OCI-LY3 (cell line): ENCODE results near the gene MED12L.

Experiments
- EZH2phosphoT487 ChIP-seq: fragments of 200-600 bp; shearing (Covaris generic); IDR thresholded peaks from 2 replicates; pipeline ENCODE4 v1.6.1; 2018; ENCODE audit warnings: antibody characterized with exemption, mixed run types, low read depth
- TF ChIP-seq, protein P1 (sequence below): fragments of 200-600, 300-600 bp; sonication (generic); IDR thresholded peaks from 2 replicates; pipeline ENCODE4 v1.5.1; 2014; ENCODE audit warnings: antibody characterized with exemption, low read length, low read depth

DNA sequence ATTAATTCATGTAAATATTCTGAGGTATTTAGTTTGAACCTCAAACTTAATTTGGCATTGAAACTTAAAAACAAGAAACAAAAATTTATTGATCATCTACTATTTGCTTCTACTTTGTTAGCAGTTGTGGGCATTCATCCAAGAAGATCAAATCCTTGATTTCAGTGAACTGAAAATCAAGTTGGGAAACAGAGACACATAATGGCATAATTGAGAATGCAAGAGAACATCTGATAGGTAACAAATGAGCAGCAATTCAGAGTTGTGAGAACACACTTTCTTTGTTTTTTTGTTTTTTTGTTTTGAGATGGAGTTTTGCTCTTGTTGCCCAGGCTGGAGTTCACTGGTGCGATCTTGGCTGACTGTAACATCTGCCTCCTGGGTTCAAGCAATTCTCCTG lies 33.9 kb upstream of the MED12L start:
- TF ChIP-seq, protein P1, sequence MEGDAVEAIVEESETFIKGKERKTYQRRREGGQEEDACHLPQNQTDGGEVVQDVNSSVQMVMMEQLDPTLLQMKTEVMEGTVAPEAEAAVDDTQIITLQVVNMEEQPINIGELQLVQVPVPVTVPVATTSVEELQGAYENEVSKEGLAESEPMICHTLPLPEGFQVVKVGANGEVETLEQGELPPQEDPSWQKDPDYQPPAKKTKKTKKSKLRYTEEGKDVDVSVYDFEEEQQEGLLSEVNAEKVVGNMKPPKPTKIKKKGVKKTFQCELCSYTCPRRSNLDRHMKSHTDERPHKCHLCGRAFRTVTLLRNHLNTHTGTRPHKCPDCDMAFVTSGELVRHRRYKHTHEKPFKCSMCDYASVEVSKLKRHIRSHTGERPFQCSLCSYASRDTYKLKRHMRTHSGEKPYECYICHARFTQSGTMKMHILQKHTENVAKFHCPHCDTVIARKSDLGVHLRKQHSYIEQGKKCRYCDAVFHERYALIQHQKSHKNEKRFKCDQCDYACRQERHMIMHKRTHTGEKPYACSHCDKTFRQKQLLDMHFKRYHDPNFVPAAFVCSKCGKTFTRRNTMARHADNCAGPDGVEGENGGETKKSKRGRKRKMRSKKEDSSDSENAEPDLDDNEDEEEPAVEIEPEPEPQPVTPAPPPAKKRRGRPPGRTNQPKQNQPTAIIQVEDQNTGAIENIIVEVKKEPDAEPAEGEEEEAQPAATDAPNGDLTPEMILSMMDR, result no peak
- TF ChIP-seq EZH2phosphoT487, result no peak
